ENCODE data around the gene DNAJA3.
A peak's percentile ranks its signal among the peaks of the same experiment; 100 is the strongest.

The DNAJA3 gene

GRCh38 chr16:4435337-4436067 is 9.8 kb downstream of the DNAJA3 start:
- no peak for DNase-seq

GRCh38 chr16:4437366-4437765 is 11.7 kb downstream of the DNAJA3 start:
- no peak for DNase-seq

- DNase-seq: no peak
Measured at GRCh38 chr16:4442371-4442770, 16.7 kb downstream of the DNAJA3 start.

GRCh38 chr16:4443271-4443670 is 17.6 kb downstream of the DNAJA3 start:
- no peak for DNase-seq

DNA sequence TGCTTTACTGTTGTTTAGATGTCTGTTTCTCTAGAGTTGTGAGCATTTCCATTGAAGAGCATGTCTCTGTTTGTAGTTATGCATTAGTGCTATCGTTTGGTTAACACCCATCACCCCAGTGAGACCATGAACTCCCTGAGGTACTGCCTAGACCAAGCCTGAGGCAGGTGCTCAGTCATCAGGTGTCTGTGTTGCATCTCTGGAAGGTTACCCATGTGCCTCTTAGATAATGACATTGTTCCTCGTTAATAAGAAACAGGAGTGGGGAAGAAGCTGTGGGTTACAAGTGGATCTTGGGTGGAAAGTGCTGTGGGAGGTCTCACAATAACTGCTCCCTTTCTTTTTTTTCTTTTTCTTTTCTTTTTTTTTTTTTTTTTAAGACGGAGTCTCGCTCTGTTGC is 18.3 kb downstream of the DNAJA3 start:
- no peak for DNase-seq

- no peak for DNase-seq
Measured at GRCh38 chr16:4450430-4450829, 24.8 kb downstream of the DNAJA3 start.

GRCh38 chr16:4450931-4451519 is 25.4 kb downstream of the DNAJA3 start:
- peak; percentile 23 for DNase-seq

GRCh38 chr16:4452674-4453073 is 27.0 kb downstream of the DNAJA3 start:
- DNase-seq: no peak

DNA sequence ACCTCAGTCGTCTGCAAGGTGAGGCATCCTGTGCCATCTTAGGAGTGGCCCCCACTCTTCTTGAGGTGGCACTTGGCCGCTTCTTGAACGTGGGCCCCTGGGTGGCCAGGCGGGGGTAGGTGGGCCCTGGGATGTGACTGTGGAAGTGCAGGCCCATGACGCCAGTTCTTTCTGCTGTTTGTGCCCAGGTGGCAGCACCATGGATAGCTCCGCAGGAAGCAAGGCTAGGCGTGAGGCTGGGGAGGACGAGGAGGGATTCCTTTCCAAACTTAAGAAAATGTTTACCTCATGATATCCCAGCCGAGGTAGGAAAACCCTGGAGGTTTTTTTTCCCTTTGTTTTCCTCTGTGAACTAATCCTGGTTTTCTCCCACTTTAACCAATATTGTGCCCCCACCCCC is 29.0 kb downstream of the DNAJA3 start:
- no peak for DNase-seq

DNA sequence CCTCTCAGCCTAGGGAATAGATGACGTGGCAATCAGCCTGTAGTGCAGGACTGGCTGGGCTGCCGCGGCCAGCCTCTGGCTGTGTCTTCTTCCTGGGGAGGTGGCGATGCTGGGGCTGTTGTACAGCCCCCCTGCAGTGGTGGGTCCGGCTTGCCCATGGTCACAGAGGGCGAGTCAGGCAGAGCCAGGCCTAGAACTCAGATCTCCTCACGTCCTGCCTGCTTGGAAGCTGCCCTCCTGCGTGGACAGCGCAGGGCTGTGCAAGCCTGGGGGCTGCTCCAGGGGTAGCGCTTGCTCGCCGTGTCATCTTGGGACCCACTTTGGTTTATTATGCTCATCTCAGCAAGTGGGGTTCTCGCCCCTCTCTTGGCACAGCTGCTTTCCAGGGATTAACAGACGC is 29.4 kb downstream of the DNAJA3 start:
- DNase-seq: no peak

DNA sequence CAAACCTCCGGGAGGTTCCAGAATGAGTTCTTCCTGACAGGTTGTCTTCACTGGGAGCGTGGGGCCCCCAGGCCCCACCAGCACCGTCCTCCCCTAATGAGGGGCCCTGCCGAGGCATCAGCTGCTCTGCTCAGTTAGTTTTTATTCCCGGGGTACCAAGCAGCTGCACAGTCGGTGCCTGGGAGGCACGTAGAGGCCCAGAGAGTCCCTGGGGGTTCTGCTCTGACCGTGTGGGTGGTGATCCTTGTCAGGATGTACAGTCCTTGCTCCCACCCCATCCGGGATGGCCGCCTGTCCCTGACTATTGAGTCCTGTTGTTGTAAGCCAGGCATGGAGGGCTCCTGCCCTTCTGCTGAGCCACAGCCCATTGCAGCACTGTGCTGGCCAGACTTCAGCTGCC is 30.3 kb downstream of the DNAJA3 start:
- DNase-seq: no peak

GRCh38 chr16:4460936-4461249 is 35.2 kb downstream of the DNAJA3 start:
- no peak for DNase-seq

DNA sequence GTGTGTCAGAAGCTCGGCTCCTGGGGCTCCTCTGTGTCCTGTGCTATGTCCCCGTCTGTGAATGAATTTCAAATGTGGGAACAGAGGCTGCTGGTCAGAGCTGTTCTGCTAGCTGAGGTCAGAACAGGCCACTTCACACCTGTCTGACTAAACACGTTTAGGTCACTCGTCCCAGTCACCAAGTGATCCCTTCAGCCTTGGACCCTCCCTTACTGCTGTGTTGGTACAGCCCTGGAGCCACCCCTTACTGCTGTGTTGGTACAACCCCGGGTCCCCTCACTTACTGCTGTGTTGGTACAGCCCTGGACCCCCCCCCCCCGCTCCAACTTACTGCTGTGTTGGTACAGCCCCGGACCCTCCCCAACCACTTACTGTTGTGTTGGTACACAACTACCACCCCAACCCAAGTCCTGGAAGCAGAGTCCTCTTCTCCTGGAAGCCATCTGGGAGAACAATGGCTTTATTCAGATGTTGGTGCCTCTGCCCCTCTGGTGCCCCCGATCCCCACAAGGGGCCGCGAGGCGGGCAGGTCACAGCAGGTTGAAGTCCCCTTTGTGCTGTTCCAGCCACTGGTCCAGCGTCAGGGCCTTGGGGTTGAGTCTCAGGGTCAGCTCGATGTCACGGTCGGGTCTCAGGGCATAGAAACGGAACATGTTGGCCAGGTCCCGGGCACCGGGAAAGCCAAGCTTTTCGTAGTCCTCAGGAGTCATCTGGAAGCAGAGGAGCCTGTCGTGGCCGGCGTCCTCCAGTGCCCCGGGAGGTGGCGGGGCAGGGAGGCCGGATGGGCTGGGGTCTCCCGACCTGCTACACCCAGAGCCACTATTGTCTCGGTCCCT is 35.8 kb downstream of the DNAJA3 start:
- no peak for DNase-seq

- DNase-seq: no peak
Measured at GRCh38 chr16:4463522-4464163, 38.0 kb downstream of the DNAJA3 start.

GRCh38 chr16:4465977-4466779 is 40.5 kb downstream of the DNAJA3 start:
- no peak for DNase-seq

- no peak for DNase-seq
Measured at GRCh38 chr16:4467916-4468315, 42.2 kb downstream of the DNAJA3 start.

DNA sequence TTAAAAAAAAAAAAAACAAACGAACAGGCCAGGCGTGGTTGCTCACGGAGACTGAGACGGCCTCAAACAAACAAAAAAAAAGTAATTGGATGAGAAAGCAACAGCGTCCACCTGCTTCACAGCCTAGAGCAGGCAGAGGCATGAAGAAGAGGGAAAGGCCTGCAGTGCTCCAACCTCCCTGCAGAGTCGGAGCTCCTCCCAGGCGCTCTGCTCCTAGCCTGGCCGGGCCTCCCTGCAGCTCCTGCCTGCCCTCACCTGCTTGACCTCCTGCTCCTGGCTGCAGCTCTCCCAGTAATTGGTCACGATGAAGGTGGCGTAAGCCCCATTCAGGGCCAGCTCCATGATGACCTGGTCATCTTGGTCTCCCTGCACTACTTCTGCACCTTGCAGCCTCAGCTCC is 43.3 kb downstream of the DNAJA3 start:
- DNase-seq: no peak

GRCh38 chr16:4471869-4472268 is 46.2 kb downstream of the DNAJA3 start:
- no peak for DNase-seq

GRCh38 chr16:4472880-4473279 is 47.2 kb downstream of the DNAJA3 start:
- DNase-seq: no peak

- DNase-seq: no peak
Measured at GRCh38 chr16:4474192-4474961, 48.7 kb downstream of the DNAJA3 start, which contains the start of gene NMRAL1. Gene NMRAL1, minus strand, starts transcription at chr16:4474625. Its CDS starts 493 bp downstream, at chr16:4474132.

GRCh38 chr16:4475880-4476788 is 50.5 kb downstream of the DNAJA3 start, which contains the start of gene HMOX2:
Gene HMOX2, plus strand, starts transcription at chr16:4476398. Its CDS starts 29,127 bp downstream, at chr16:4505525.
- DNase-seq: peak; percentile 74
